SK-N-SH treated with all-trans-retinoic acid at 6 μM for 48 hours (cell line): ENCODE data around the gene ITGA5.

Experiments
- CSDC2 ChIP-seq: fragments of 250-450 bp; sonication (Bioruptor Pico); IDR thresholded peaks from 2 replicates; pipeline ENCODE4 v1.5.0; 2020; ENCODE audit warnings: mild to moderate bottlenecking, moderate library complexity
- ESRRG ChIP-seq: fragments of 250-450 bp; sonication (Bioruptor Pico); IDR thresholded peaks from 2 replicates; pipeline ENCODE4 v1.6.1; 2021; ENCODE audit warnings: mild to moderate bottlenecking
- ISL1 ChIP-seq: fragments of 250-450 bp; sonication (Bioruptor Pico); IDR thresholded peaks from 2 replicates; pipeline ENCODE4 v2.1.2; 2022; ENCODE audit warnings: mild to moderate bottlenecking, moderate library complexity
- OSR1 ChIP-seq: fragments of 250-450 bp; sonication (Bioruptor Pico); IDR thresholded peaks from 2 replicates; pipeline ENCODE4 v1.8.0; 2022; ENCODE audit warnings: moderate library complexity, mild to moderate bottlenecking, inconsistent platforms
- ZFP3 ChIP-seq: fragments of 250-450 bp; sonication (Bioruptor Pico); IDR thresholded peaks from 2 replicates; pipeline ENCODE4 v1.5.0; 2020; ENCODE audit warnings: mild to moderate bottlenecking, moderate library complexity
- ZFP30 ChIP-seq: fragments of 450-650 bp; formaldehyde crosslinking; IDR thresholded peaks from 2 replicates; pipeline ENCODE4 v1.5.0; 2022; ENCODE audit warnings: mild to moderate bottlenecking, moderate library complexity
- TF ChIP-seq, protein P1 (sequence below): fragments of 250-450 bp; sonication (Bioruptor Pico); IDR thresholded peaks from 2 replicates; pipeline ENCODE4 v1.5.0; 2020; ENCODE audit warnings: mild to moderate bottlenecking, moderate library complexity

DNA sequence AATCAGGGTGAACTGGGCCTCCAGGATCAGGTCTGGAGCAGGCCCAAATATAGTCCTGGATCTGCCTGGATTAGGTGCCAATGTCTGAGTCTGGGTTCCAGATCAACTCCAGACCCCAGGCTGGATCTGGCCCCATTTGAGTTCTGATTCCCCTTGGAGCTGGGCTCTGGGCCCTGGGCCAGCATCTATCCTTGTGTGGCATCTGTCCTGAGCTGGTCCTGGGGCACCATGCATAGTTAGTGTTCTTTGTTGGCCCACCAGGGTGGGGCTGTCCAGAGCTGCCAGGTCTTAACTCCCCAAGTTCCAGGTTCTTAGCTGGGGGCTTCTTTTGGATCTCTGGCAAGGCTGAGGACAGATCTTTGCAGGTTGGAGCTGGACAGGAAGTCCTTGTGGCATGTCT is 23.5 kb downstream of the ITGA5 start:
- no peak for TF ChIP-seq ESRRG (CRISPR knock-in tag)
- no peak for TF ChIP-seq ZFP30
- no peak for TF ChIP-seq OSR1
- TF ChIP-seq, protein P1, sequence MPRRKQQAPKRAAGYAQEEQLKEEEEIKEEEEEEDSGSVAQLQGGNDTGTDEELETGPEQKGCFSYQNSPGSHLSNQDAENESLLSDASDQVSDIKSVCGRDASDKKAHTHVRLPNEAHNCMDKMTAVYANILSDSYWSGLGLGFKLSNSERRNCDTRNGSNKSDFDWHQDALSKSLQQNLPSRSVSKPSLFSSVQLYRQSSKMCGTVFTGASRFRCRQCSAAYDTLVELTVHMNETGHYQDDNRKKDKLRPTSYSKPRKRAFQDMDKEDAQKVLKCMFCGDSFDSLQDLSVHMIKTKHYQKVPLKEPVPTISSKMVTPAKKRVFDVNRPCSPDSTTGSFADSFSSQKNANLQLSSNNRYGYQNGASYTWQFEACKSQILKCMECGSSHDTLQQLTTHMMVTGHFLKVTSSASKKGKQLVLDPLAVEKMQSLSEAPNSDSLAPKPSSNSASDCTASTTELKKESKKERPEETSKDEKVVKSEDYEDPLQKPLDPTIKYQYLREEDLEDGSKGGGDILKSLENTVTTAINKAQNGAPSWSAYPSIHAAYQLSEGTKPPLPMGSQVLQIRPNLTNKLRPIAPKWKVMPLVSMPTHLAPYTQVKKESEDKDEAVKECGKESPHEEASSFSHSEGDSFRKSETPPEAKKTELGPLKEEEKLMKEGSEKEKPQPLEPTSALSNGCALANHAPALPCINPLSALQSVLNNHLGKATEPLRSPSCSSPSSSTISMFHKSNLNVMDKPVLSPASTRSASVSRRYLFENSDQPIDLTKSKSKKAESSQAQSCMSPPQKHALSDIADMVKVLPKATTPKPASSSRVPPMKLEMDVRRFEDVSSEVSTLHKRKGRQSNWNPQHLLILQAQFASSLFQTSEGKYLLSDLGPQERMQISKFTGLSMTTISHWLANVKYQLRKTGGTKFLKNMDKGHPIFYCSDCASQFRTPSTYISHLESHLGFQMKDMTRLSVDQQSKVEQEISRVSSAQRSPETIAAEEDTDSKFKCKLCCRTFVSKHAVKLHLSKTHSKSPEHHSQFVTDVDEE = no peak
- TF ChIP-seq CSDC2 (CRISPR knock-in tag) = no peak
- no peak for TF ChIP-seq ISL1
- no peak for TF ChIP-seq ZFP3
